NCI-H524 treated with DMSO at 0.1 percent for 48 hours (cell line): ENCODE measurements around the gene HIRIP3.

Source experiments
- DNase-seq: peaks from one replicate; lab custom pipeline; 2025; lab: John Stamatoyannopoulos, UW

Gene HIRIP3

GRCh38 chr16:29983420-29984136 lies 11.8 kb downstream of the HIRIP3 start:
- no peak for DNase-seq

GRCh38 chr16:29982560-29983419 lies 12.6 kb downstream of the HIRIP3 start:
- DNase-seq = no peak

GRCh38 chr16:29978564-29979270 lies 16.7 kb downstream of the HIRIP3 start:
- no peak for DNase-seq

- no peak for DNase-seq
Measured at GRCh38 chr16:29978081-29978480, 17.3 kb downstream of the HIRIP3 start.

- no peak for DNase-seq
Measured at GRCh38 chr16:29977063-29977825, 18.2 kb downstream of the HIRIP3 start.

GRCh38 chr16:29975811-29976511 lies 19.5 kb downstream of the HIRIP3 start:
- no peak for DNase-seq

GRCh38 chr16:29975134-29975538 lies 20.3 kb downstream of the HIRIP3 start:
- DNase-seq = no peak

GRCh38 chr16:29974291-29975133 lies 20.9 kb downstream of the HIRIP3 start:
- DNase-seq = no peak

GRCh38 chr16:29973384-29974246 lies 21.8 kb downstream of the HIRIP3 start, which contains the start of gene TAOK2:
TSS of gene TAOK2 (plus strand) at chr16:29973868. CDS start at chr16:29977773, 3,905 bp downstream.
- peak; percentile 98 for DNase-seq

GRCh38 chr16:29972992-29973383 lies 22.4 kb downstream of the HIRIP3 start:
- DNase-seq = no peak

GRCh38 chr16:29972500-29972899 lies 22.9 kb downstream of the HIRIP3 start:
- DNase-seq = no peak

GRCh38 chr16:29971304-29971703 lies 24.1 kb downstream of the HIRIP3 start:
- no peak for DNase-seq

GRCh38 chr16:29968205-29968604 lies 27.2 kb downstream of the HIRIP3 start:
- no peak for DNase-seq

- DNase-seq = no peak
Measured at GRCh38 chr16:29963021-29963743, 32.2 kb downstream of the HIRIP3 start.

GRCh38 chr16:29962344-29962994 lies 32.9 kb downstream of the HIRIP3 start:
- DNase-seq = no peak

- DNase-seq = peak; percentile 57
Measured at GRCh38 chr16:29961479-29962343, 33.7 kb downstream of the HIRIP3 start, which contains the start of gene TMEM219. TSS of gene TMEM219 (plus strand) at chr16:29962079. CDS start at chr16:29963144, 1,065 bp downstream.

GRCh38 chr16:29961127-29961478 lies 34.3 kb downstream of the HIRIP3 start:
- peak; percentile 30 for DNase-seq
